Stimulated activated CD8-positive, alpha-beta memory T cell treated with anti-CD3 and anti-CD28 coated beads, Interleukin-7, amount 100 ng/mL, for 1 hour (primary cell): ENCODE results near the gene HDAC6.

Experiments used
- DNase-seq, 2 donors: peaks; one replicate each; pipeline ENCODE4 v3.0.0-alpha.2; 2020; ENCODE audit warnings: low read depth in 2 of 2

The HDAC6 gene

DNA sequence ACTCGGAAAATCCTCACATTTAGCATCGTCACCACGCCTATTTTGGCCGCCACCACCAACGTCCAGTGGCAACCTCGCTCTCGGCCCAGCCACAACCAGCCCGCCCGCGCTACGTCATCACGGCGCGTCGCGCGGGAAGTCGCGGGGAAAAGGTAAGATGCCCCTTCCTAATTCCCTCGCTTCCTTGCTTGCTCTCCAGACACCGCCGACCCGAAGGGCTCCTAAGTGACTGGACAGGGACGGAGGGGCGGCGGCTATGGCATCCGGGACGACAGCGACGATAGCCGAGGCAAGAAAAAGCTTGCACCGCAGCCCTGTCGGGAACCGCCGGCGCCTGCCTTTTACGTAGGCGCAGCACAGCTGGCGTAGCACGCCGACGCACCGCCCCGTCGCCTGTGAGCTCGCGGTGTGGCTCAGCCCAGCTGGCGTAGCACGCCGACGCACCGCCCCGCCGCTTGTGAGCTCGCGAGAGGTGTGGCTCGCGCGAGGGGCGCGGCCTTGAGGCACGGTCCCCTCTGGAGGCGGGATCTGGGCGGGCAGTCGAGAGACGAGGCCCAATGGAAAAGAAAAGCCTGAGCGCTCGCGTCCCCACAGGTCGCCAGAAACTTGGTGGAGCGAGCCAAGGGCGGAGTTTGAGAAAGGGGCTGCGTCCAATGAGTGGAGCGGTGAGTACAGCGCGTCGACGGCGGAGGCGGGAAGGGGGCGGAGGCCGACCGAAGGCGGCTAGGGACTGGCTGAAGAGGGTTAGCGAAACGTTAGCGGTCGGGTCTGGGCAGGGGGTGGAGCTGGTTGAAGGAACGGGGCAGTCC, at the start of gene HDAC6:
TSS of gene HDAC6 (plus strand) at position 788 of the 809 bp plus-strand sequence. CDS start 626 bp downstream, outside the sequence.
- DNase-seq, result peak; percentile 81 to 82

DNA sequence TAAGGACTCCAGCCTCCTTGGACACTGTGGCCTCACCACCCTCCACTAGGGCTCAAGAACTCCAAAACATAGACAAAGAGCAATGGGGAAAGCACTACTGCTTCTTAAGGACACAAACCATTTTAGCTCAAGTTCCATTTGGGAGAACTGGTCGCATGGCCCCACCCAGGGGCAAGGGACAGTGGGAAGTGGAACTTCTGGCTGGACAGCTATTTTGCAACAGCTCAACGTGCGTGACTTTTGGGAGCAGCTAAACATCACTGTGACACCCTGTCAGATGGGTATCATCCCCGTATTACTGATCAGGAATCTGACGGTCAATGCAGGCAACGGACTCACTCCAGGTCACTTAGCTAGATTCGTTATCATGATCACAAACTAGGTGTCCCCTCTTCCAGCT, 49.4 kb upstream of the HDAC6 start:
- no peak for DNase-seq

DNA sequence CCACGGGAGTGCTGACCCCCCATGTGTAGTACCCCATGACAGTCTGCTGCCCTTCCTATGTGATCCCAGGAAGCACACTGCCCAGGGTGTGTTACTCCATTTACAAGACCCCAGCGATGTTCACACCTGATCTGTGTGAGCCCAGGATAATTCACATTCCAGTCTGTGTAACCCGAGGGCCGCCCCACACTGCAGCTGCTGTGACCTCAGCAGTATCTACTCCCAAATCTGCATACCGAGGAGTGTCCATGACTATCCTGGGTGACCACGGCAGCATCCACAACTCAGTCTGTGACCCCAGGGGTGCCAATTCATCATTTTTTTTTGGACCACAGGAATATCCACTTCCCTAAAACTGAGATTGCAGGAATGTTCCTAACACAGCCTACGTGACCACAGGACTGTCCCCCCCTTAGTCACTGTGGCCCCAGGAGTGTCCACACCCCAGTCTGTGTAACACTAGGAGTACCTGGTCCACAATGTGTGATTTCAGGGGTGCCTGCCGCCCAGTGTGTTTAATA, 48.1 kb upstream of the HDAC6 start:
- no peak for DNase-seq

DNA sequence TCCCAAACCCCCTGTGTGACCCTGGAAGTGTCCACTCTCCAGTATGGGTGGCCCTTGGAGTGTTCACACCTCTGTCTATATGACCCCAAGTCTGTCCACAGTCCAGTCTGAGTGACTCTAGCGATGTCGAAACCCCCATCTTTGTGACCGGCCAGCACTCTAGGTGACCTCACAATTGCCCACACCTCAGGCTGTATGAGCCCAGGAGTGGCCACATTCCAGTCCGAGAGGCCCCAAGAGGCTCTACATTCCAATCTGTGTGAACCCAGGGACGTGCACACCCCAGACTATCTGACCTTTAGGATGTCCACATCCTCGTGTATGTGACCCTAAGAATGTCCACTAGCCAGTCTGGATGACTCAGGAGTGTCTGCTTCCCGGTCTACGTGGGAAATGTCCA, 47.6 kb upstream of the HDAC6 start:
- DNase-seq, result no peak

DNA sequence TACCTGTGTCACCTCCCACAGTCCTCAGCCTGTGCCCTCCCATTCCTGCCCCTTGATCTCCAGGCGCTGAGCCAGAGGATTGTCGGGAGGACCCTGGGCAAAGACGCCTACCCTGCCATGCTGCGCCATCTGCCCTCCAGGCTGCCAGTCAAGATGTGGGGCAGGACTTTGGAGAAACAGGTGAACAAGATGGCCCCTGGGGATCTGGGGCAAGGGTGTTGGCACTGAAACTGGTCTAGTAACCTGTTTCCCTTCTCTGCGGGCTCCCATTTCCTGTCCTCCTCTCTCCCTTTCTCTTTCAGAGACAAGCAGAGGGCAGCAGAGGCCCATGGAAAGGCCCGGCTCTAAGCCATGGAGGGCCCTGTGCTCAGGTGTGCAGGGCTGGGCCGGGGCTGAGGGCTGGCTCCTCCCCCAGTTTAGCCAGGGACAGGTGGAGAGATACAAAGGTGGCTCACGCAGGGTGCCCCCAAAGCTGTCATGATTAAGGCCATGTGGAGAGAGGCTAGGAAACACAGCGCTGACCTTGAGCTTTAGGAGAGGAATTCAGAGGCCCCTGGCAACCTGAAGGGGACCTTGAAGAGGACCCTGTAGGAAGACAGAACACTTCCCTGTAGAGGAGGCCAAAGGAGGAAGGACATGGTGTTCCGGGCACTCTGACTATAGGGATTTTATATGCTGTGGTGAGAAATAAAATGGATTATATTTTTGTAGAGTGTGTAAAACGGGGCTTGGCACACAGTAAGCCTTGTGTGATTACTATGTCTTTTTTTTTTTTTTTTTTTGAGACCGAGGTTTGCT, 40.0 kb upstream of the HDAC6 start, which contains the start of gene GLOD5:
TSS of gene GLOD5 (plus strand) at position 74 of the 798 bp plus-strand sequence. CDS start at position 118, 44 bp downstream.
- DNase-seq, result no peak

DNA sequence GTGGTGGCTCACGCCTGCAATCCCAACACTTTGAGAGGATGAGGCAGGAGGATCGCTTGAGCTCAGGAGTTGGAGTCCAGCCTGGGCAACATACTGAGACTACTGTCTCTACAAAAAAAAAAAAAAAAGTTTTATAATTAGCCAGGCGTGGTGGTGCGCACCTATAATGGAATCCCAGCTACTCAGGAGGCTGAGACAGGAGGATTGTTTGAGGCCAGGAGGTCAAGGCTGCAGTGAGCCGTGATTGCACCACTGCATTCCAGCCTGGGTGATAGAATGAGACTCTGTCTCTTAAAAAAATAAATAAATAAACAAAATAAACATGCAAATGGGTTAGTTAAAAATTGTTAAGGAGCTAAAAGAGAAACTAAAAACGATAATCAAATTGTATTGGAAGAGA, 32.6 kb upstream of the HDAC6 start:
- DNase-seq, result no peak

DNA sequence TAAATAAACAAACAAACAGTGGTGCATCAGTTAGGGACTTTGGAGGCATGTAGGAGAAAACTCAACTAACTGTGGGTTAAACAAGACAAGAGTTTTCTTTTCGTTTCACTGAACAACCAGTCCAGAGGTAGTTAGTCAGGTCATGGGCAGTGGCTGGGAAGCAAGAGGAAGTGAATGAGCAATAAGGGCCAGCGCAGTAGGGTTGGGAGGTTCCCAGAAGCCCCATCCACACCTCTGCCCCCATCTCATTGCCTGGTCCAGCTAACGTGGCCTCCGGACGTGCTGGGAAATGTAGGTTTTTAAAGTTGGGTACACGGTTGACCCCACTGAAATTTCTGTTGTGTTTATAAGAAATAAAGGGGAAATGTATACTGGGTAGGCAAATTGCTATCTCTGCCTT, 31.6 kb upstream of the HDAC6 start:
- DNase-seq, result no peak

DNA sequence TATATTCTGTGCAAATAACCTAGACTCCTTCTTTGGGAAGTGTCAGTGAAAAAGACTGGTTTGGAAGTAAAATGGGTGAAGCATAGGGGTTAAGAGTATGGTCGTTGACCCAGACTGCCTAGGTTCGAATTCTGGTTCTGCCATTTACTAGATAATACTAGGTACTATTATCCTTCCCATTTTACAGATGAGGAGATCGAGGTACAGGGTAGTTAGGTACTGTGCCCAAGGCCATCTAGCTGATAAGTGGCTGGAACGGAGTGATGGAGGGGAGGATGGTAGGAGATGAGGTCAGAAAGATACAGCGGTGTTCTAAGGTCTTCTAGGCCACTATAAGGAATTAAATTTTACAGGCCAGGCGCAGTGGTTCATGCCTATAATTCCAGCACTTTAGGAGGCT, 29.3 kb upstream of the HDAC6 start:
- no peak for DNase-seq

DNA sequence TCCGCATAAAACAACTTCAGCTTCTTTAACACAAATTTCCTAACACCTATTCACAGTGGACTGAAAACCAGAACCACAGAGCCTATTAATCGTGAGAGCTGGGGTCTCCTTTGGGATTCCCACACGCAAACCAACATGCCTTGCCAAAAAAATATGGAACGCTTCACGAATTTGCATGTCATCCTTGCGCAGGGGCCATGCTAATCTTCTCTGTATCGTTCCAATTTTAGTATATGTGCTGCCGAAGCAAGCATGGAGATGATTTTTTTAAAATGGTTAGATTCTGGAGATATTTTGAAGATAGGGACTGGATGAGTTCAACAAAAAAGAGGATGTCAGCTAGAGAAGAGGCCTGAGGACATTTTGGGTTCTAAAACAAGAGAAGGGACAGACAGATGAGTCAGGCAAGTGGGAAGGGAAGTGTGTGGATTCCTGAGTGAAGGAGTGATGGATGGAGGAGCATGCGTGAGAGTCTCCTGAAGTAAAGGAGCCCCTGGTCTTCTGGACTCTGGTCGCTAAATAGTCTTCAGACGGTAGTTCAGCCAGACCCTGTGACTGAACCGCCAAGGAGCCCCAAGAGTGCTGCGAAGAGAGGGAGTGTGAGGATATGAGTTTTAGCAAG, 24.9 kb upstream of the HDAC6 start:
- no peak for DNase-seq

DNA sequence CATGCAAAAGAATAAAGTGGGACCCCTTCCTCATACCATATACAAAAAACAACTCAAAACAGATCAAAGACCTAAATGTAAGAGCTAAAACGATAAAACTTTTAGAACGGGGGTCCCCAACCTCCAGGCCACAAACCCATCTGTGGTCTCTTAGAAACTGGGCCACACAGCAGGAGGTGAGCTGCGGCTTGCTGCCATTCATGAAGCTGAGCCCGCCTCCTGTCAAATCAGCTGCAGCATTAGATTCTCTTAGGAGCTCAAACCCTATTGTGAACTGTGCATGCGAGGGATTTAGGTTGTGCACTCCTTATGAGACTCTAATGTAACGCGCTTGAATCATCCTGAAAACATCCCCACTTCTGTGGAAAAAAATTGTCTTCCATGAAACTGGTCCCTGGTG, 22.5 kb upstream of the HDAC6 start:
- DNase-seq, result no peak

DNA sequence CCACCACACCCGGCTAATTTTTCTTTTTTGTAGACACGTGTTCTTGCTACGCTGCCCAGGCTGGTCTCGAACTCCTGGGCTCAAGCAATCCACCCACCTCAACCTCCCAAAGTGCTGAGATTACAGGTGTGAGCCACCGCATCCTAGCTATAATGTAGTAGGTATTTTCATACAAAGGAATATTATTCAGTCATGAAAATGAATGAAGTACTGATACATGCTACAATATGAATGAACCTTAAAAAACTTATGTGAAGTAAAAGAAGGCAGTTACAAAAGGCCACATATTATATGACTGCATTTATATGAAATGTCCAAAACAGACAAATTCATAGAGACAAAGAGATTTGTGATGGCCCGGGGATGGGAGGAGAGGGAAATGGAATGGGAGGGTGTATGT, 20.2 kb upstream of the HDAC6 start:
- DNase-seq, result no peak

DNA sequence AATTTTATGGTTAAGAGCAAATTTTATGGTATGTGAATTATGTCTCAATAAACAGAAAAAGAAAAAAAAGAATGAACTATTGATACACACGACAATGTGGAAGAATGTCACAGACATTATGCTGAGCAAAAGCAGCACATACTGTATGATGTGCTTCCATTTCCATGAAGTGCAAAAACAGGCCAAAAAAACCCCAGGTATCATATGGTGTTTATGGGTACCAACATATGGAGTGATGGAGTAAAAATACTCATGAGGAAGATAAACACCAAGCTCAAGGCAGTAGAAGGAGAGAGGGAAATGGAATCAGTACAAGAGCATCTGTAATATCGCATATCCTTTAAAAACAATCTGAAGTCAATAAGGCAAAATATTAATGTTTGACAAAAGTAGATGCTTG, 19.7 kb upstream of the HDAC6 start:
- DNase-seq, result no peak

DNA sequence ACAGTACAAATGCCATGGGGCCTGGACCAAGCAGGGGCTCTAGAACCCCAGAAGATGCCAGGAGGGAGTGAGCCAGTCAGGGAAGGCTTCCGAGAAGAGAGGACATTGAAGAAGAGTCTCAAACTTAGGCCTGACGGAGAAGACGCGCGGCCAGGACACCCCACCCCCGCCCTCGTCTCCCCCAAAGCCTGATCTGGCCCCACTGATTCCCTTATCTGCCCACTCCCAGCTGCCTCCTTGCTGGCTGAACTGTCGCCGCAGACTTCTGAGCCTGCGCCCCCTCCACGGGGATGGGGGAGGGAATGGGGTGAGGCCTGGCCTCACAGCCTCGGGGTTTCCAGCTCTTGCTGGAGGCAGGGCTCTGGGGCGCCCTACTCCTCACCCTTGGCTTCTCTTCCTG, 19.1 kb upstream of the HDAC6 start:
- no peak for DNase-seq

DNA sequence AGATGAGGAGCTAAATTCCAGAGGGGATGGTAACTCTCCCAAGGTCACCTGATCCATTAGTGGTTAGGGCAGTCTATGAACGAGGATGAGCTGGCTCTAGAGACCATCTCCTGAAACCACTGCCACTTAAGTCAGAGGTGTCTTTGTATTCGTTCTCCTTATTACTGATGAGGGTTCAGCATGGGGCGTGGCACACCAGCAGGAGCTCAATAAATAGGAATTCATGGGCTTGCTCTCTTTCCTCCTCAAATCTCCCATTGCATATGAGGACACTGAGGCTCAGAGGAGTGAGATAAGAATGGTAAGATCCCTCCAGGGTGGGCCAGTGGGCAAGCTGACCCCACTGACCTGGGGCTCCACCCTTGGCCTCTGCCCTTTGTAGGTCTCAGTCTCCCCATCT, 17.1 kb upstream of the HDAC6 start:
- no peak for DNase-seq

DNA sequence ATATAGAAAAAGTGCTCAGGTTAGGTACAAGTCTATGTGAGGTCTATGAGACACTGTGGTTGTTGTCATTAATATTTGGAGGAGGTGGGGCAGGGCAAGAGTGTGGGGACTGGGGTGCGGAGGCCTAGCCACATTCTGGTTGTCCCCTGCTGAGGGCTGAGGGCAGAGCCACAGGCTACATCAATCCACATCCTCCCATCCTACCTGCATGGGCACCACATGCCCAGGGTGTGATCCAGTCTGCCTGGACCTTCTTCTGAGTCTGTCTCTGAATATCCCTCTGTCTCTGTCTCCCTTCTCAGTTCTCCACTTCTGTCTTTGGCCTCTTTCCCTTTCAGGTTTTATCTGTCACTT, 16.7 kb upstream of the HDAC6 start:
- DNase-seq, result no peak

DNA sequence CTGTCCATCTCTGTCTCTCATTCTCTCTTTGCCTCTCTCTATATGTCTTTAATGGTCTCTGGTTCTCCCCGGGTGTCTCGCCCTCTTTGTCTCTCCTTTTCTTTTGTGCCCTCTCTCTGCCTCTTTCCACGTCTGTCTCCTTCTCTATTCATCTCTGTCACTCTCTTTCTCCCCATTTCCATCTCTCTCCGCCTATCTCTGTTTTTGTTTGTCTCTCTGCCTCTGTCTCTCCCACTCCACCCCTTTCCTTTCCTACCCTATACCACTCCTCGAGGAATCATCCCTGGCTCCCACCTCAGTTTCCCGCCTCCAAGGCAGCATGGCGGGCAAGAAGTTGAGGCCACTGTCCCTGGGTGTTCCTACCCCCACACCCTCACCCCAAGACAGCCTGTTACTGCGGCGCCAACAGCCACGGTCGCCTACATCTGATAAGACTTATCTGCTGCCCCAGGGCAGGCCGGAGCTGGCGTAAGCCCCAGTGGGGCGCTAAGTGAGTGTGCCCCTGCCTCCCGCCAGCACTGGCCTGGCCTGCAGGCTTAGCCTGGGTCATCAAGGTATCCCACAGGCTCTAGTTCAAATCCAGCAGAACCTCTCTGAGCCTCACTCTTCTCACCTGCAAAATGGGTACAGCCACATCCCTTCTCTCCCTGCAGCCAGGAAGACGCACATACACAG, 16.2 kb upstream of the HDAC6 start:
- DNase-seq, result no peak

DNA sequence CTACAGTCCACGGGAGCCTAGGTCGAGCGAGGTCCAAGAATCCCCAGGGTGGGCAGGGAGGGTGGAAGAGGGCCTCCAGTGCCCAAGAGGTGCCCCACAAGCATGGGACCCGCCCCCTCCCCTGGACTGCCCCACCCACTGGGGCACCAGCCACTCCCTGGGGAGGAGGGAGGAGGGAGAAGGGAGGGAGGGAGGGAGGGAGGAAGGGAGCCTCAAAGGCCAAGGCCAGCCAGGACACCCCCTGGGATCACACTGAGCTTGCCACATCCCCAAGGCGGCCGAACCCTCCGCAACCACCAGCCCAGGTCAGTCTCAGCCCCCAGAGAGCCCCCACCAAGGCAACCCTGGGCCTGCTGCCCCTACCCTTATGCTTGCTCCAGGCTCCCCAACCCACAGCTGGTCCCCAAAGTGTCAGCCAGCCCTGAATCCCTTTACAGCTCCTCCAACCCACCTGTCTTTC, 15.5 kb upstream of the HDAC6 start, which contains the start of gene GATA1:
TSS of gene GATA1 (plus strand) at position 250 of the 460 bp plus-strand sequence. CDS start 4,520 bp downstream, outside the sequence.
- DNase-seq, result no peak

DNA sequence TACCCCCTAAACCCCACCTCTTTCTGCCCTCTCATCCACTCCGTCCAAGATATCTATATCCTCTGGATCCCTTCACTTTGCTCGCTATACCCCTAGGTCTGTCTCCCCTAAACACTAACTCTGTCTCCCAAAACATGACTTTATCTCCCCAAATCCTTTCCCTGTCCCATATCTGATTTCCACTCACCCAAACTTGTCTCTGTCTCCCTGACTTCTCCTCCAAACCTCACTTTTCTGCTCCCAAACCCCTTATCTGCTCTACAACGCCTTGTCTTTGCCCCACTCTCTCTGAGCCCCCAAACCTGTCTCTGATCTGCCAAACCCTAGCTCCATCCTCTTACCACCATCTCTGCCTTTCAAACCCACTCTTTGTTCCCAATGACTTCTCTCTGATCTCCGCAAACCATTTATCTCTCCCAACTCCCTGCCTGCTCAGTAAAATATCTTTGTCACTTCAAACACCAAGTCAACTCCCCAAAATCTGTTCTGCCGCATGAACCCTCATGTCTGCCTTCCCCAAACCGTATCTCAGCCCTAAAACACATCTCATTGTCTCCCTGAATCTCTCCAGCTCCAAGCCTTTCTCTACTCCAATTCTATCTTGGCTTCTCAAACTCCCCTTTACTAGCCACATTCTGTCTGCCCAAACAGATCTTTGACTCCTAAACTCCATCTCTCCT, 14.9 kb upstream of the HDAC6 start:
- no peak for DNase-seq

DNA sequence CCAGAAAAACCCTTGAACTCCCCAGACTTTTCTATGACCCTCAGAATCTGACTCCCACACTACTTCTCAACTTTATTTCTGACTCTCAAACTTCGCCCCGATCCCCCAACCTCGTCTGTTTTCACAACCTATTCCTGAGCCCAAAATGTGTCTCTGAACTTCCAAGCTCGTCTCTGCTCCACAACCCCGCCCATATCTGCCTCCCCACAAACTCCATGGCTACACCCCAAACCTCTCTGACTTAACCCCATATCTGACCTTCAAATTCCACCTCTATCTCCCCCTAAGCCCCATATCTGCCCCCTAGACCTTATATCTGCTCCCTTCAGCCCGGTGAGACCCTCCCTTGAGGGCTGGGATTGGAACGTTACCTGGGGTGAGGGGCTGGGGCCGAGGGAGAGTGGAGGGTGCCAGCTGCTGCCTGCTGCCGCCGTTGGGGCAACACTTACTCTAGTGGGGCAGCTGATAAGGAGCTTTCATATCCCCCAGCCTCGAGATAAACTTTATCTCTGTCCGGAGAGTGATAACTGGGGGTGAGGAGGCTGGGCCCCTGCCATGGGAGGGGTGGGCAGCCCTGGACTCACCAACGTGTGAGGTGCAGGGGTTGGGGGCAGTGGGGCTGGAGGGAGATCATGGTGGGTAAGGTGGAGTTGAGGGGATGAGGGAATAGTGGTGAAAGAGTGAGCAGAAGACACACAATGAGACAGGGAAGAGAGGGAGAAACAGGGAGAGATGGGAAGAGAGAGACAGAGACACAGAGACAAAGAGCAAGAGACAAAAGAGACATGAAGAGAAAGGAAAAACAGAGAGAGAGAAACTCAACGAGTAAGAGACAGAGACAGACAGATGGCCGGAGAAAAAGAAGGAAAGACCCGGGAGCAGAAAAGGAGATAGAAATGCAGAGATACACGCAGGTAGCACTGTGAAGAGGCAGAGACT, 14.1 kb upstream of the HDAC6 start:
- no peak for DNase-seq
